ENCODE results near the gene CCDC137.
"Not testable (repeated sequence)": the region's sequence is repeated elsewhere in the genome, so short reads cannot be mapped to it uniquely, and the experiment has no call there.

CCDC137 gene

GRCh38 chr17:81666342-81667191 is at the start of gene CCDC137, which contains the start of gene OXLD1:
TSS of gene CCDC137 (plus strand) at chr17:81666737. CDS start at chr17:81666767, 30 bp downstream.
TSS of gene OXLD1 (minus strand) at chr17:81666605. CDS start at chr17:81666577, 28 bp downstream.
- DNase-seq (ENCODE audit: low spot score) = peak; percentile 99

- DNase-seq (ENCODE audit: low spot score) = no peak
Observed at GRCh38 chr17:81616877-81617276, 49.7 kb upstream of the CCDC137 start.

GRCh38 chr17:81618307-81618706 is 48.2 kb upstream of the CCDC137 start:
- not testable (repeated sequence) for DNase-seq (ENCODE audit: low spot score)

GRCh38 chr17:81621494-81622130 is 44.9 kb upstream of the CCDC137 start:
- no peak for DNase-seq (ENCODE audit: low spot score)

GRCh38 chr17:81630274-81630673 is 36.3 kb upstream of the CCDC137 start:
- no peak for DNase-seq (ENCODE audit: low spot score)

- no peak for DNase-seq (ENCODE audit: low spot score)
Observed at GRCh38 chr17:81631482-81631881, 35.1 kb upstream of the CCDC137 start.

- DNase-seq (ENCODE audit: low spot score) = no peak
Observed at GRCh38 chr17:81635431-81635830, 31.1 kb upstream of the CCDC137 start.

- no peak for DNase-seq (ENCODE audit: low spot score)
Observed at GRCh38 chr17:81635973-81636504, 30.5 kb upstream of the CCDC137 start.

GRCh38 chr17:81636505-81637288 is 29.8 kb upstream of the CCDC137 start, which contains the start of the genes NPLOC4 and TSPAN10:
TSS of gene NPLOC4 (minus strand) at chr17:81637112. CDS start at chr17:81636930, 182 bp downstream.
TSS of gene TSPAN10 (plus strand) at chr17:81637196. CDS start at chr17:81642413, 5,217 bp downstream.
- DNase-seq (ENCODE audit: low spot score) = peak; percentile 99

- DNase-seq (ENCODE audit: low spot score) = no peak
Observed at GRCh38 chr17:81638683-81639082, 27.9 kb upstream of the CCDC137 start.

GRCh38 chr17:81640011-81640410 is 26.5 kb upstream of the CCDC137 start:
- no peak for DNase-seq (ENCODE audit: low spot score)

GRCh38 chr17:81641825-81642489 is 24.6 kb upstream of the CCDC137 start:
- DNase-seq (ENCODE audit: low spot score) = no peak

- no peak for DNase-seq (ENCODE audit: low spot score)
Observed at GRCh38 chr17:81644496-81644895, 22.0 kb upstream of the CCDC137 start.

GRCh38 chr17:81644976-81645952 is 21.3 kb upstream of the CCDC137 start:
- no peak for DNase-seq (ENCODE audit: low spot score)

GRCh38 chr17:81646869-81647600 is 19.5 kb upstream of the CCDC137 start:
- no peak for DNase-seq (ENCODE audit: low spot score)

- DNase-seq (ENCODE audit: low spot score) = no peak
Observed at GRCh38 chr17:81647640-81648012, 18.9 kb upstream of the CCDC137 start.

- DNase-seq (ENCODE audit: low spot score) = no peak
Observed at GRCh38 chr17:81648013-81648706, 18.4 kb upstream of the CCDC137 start.

- no peak for DNase-seq (ENCODE audit: low spot score)
Observed at GRCh38 chr17:81648707-81649085, 17.8 kb upstream of the CCDC137 start.

- DNase-seq (ENCODE audit: low spot score) = no peak
Observed at GRCh38 chr17:81650951-81651350, 15.6 kb upstream of the CCDC137 start.

Measured in HuH-7 (cell line).